Adrenal gland (tissue), 5 donors: ENCODE data around the gene FLNA.

Experiments used
- POLR2A ChIP-seq, 2 donors: fragments of 450-650 bp; IDR thresholded peaks; one replicate each; pipeline ENCODE4 v1.6.1; 2017; ENCODE audit warnings: antibody characterized with exemption in 2 of 2, mild to moderate bottlenecking in 2 of 2, moderate library complexity in 1 of 2
- TF ChIP-seq, protein P1 (sequence below), 6 experiments: fragments of 450-650 bp in 4 of 6; fragments of 200-600 bp in 2 of 6; sonication (generic) in 1 of 6; IDR thresholded peaks; 1 replicate in 5 of 6; 2 replicates in 1 of 6; pipeline versions ENCODE4 v1.5.1 to v1.8.0; 2016 to 2021; ENCODE audit warnings: antibody characterized with exemption in 6 of 6, mild to moderate bottlenecking in 2 of 6, moderate library complexity in 1 of 6
- donor health status: DM: no; HTN: no; CAD: no.

DNA sequence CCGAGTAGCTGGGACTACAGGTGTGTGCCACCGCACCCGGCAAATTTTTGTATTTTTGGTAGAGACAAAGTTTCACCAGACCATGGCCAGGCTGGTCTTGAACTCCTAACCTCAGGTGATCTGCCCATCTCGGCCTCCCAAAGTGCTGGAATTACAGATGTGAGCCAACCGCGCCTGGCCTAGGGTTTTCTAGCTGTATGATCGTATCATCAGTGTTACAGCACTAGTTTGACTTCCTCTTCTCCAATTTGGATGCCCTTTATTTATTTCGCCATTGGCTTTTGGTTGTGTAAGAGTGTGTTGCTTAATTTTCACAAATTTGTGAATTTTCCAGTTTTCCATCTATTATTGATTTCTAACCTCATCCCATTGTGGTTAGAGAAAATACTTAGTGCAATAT, 73.6 kb downstream of the FLNA start:
- TF ChIP-seq, protein P1, sequence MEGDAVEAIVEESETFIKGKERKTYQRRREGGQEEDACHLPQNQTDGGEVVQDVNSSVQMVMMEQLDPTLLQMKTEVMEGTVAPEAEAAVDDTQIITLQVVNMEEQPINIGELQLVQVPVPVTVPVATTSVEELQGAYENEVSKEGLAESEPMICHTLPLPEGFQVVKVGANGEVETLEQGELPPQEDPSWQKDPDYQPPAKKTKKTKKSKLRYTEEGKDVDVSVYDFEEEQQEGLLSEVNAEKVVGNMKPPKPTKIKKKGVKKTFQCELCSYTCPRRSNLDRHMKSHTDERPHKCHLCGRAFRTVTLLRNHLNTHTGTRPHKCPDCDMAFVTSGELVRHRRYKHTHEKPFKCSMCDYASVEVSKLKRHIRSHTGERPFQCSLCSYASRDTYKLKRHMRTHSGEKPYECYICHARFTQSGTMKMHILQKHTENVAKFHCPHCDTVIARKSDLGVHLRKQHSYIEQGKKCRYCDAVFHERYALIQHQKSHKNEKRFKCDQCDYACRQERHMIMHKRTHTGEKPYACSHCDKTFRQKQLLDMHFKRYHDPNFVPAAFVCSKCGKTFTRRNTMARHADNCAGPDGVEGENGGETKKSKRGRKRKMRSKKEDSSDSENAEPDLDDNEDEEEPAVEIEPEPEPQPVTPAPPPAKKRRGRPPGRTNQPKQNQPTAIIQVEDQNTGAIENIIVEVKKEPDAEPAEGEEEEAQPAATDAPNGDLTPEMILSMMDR (IDR thresholded peaks at IDR 0.05): no peak
- no peak for TF ChIP-seq POLR2A (IDR thresholded peaks at IDR 0.05)
